ENCODE results near the gene KRTAP19-6. TPM values are rescaled to one million over a fixed set of nuclear protein-coding genes. Genes with fewer than 3 reads are reported as not detected.

Gene KRTAP19-6
- total and polyA plus RNA-seq, 2 donors from 2014 or later = not detected

DNA sequence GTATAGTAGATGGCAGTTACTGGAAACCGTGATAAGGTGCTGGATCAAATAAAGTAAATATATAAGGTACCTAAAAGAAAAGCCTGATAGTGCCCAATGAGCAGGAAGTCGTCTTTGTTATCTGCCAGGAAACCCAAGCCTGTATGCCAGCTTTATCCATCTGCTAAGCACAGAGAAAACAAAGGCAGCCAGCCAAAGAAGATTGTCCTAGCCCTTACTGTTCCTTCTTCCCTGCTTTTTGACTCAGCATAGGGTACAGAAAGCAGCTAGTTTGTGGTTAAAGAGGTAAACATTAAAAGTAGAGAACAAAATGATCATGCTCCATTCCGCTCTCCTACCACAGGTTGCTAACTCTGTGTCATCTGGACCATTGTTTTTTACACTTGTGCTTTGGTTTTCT lies 38.5 kb upstream of the KRTAP19-6 start:
- TF ChIP-seq, protein P1, sequence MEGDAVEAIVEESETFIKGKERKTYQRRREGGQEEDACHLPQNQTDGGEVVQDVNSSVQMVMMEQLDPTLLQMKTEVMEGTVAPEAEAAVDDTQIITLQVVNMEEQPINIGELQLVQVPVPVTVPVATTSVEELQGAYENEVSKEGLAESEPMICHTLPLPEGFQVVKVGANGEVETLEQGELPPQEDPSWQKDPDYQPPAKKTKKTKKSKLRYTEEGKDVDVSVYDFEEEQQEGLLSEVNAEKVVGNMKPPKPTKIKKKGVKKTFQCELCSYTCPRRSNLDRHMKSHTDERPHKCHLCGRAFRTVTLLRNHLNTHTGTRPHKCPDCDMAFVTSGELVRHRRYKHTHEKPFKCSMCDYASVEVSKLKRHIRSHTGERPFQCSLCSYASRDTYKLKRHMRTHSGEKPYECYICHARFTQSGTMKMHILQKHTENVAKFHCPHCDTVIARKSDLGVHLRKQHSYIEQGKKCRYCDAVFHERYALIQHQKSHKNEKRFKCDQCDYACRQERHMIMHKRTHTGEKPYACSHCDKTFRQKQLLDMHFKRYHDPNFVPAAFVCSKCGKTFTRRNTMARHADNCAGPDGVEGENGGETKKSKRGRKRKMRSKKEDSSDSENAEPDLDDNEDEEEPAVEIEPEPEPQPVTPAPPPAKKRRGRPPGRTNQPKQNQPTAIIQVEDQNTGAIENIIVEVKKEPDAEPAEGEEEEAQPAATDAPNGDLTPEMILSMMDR (IDR thresholded peaks at IDR 0.05; ENCODE audit: borderline replicate concordance, extremely low read depth, insufficient read depth) = no peak
- no peak for FAIRE-seq
- no peak overlapping the region for H3K4me3 ChIP-seq (ENCODE audit: low read length in 3 of 3)

DNA sequence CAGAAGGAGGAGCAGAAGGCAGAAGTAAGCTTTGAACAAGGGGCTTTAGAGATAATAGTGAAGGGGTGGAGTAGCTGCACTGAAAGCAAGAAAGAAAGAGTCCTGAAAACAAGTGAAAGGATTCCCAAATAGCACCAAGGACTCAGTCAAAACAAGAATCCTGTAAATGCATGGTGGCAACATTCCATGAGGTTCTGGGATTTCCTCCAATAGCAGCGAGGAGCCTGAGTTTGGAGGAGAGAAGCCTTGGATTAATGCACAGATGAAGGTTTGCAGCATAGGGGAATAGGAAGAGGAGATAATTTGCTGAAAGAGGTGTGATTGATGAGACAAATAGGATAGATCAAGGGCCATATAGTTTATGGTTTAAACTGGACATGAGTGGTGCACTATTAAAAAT lies 37.7 kb upstream of the KRTAP19-6 start:
- H3K27me3 ChIP-seq (ENCODE audit: control insufficient read depth, insufficient read depth, low read length) = no peaks in the 10 kb centered on the region
- DNase-seq = no peak
- H3K9me3 ChIP-seq (ENCODE audit: control insufficient read depth in 2 of 3, insufficient read depth in 1 of 3, low read length in 3 of 3) = no peaks in the 10 kb centered on the region
- H3K9ac ChIP-seq (ENCODE audit: low read length in 3 of 3) = no peak overlapping the region
- intact Hi-C loops (cut with DNase I) = no loop called here
- no peak for FAIRE-seq
- no peaks in the 10 kb centered on the region for H3K4me1 ChIP-seq (ENCODE audit: control insufficient read depth in 2 of 3, insufficient read depth in 2 of 3, low read depth in 1 of 3, low read length in 3 of 3)
- no peak overlapping the region for H3K27ac ChIP-seq (ENCODE audit: low read depth in 2 of 2, low read length in 2 of 2)
- TF ChIP-seq, protein P1 (IDR thresholded peaks at IDR 0.05; ENCODE audit: borderline replicate concordance, extremely low read depth, insufficient read depth) = no peak
- no peaks in the 10 kb centered on the region for H3K36me3 ChIP-seq (ENCODE audit: control insufficient read depth in 2 of 3, insufficient read depth in 3 of 3, low read length in 3 of 3)
- H3K4me3 ChIP-seq (ENCODE audit: low read length in 3 of 3) = no peak overlapping the region

More for the DNA sequence above, 38.5 kb upstream of the KRTAP19-6 start:
- no peak overlapping the region for H3K9ac ChIP-seq (ENCODE audit: low read length in 3 of 3)
- H3K36me3 ChIP-seq (ENCODE audit: control insufficient read depth in 2 of 3, insufficient read depth in 3 of 3, low read length in 3 of 3) = no peaks in the 10 kb centered on the region
- no peak for DNase-seq
- no peaks in the 10 kb centered on the region for H3K4me1 ChIP-seq (ENCODE audit: control insufficient read depth in 2 of 3, insufficient read depth in 2 of 3, low read depth in 1 of 3, low read length in 3 of 3)
- intact Hi-C loops (cut with DNase I) = no loop called here
- H3K27me3 ChIP-seq (ENCODE audit: control insufficient read depth, insufficient read depth, low read length) = no peaks in the 10 kb centered on the region
- H3K9me3 ChIP-seq (ENCODE audit: control insufficient read depth in 2 of 3, insufficient read depth in 1 of 3, low read length in 3 of 3) = peaks cover 0 to under 1% (median 0%) of the 10 kb centered on the region in 3 donors
- no peak overlapping the region for H3K27ac ChIP-seq (ENCODE audit: low read depth in 2 of 2, low read length in 2 of 2)

- no peak for DNase-seq
- H3K9me3 ChIP-seq (ENCODE audit: control insufficient read depth in 2 of 3, insufficient read depth in 1 of 3, low read length in 3 of 3) = no peaks in the 10 kb centered on the region
- H3K4me3 ChIP-seq (ENCODE audit: low read length in 3 of 3) = no peak overlapping the region
- FAIRE-seq = no peak
- H3K27ac ChIP-seq (ENCODE audit: low read depth in 2 of 2, low read length in 2 of 2) = no peak overlapping the region
- no peaks in the 10 kb centered on the region for H3K4me1 ChIP-seq (ENCODE audit: control insufficient read depth in 2 of 3, insufficient read depth in 2 of 3, low read depth in 1 of 3, low read length in 3 of 3)
- no peaks in the 10 kb centered on the region for H3K27me3 ChIP-seq (ENCODE audit: control insufficient read depth, insufficient read depth, low read length)
- intact Hi-C loops (cut with DNase I) = no loop called here
- no peak overlapping the region for H3K9ac ChIP-seq (ENCODE audit: low read length in 3 of 3)
- no peaks in the 10 kb centered on the region for H3K36me3 ChIP-seq (ENCODE audit: control insufficient read depth in 2 of 3, insufficient read depth in 3 of 3, low read length in 3 of 3)
- TF ChIP-seq, protein P1 (IDR thresholded peaks at IDR 0.05; ENCODE audit: borderline replicate concordance, extremely low read depth, insufficient read depth) = no peak
Observed at GRCh38 chr21:30577766-30578165, 36.1 kb upstream of the KRTAP19-6 start.

GRCh38 chr21:30567617-30568016 lies 26.0 kb upstream of the KRTAP19-6 start:
- no peak for DNase-seq
- no peak for FAIRE-seq
- TF ChIP-seq, protein P1 (IDR thresholded peaks at IDR 0.05; ENCODE audit: borderline replicate concordance, extremely low read depth, insufficient read depth) = no peak
- no peaks in the 10 kb centered on the region for H3K27me3 ChIP-seq (ENCODE audit: control insufficient read depth, insufficient read depth, low read length)
- no peak overlapping the region for H3K9ac ChIP-seq (ENCODE audit: low read length in 3 of 3)
- H3K9me3 ChIP-seq (ENCODE audit: control insufficient read depth in 2 of 3, insufficient read depth in 1 of 3, low read length in 3 of 3) = no peaks in the 10 kb centered on the region
- no peaks in the 10 kb centered on the region for H3K4me1 ChIP-seq (ENCODE audit: control insufficient read depth in 2 of 3, insufficient read depth in 2 of 3, low read depth in 1 of 3, low read length in 3 of 3)
- H3K27ac ChIP-seq (ENCODE audit: low read depth in 2 of 2, low read length in 2 of 2) = no peak overlapping the region
- no peak overlapping the region for H3K4me3 ChIP-seq (ENCODE audit: low read length in 3 of 3)
- intact Hi-C loops (cut with DNase I) = no loop called here
- H3K36me3 ChIP-seq (ENCODE audit: control insufficient read depth in 2 of 3, insufficient read depth in 3 of 3, low read length in 3 of 3) = no peaks in the 10 kb centered on the region
